ENCODE results near the gene RPL22.

Gene RPL22

DNA sequence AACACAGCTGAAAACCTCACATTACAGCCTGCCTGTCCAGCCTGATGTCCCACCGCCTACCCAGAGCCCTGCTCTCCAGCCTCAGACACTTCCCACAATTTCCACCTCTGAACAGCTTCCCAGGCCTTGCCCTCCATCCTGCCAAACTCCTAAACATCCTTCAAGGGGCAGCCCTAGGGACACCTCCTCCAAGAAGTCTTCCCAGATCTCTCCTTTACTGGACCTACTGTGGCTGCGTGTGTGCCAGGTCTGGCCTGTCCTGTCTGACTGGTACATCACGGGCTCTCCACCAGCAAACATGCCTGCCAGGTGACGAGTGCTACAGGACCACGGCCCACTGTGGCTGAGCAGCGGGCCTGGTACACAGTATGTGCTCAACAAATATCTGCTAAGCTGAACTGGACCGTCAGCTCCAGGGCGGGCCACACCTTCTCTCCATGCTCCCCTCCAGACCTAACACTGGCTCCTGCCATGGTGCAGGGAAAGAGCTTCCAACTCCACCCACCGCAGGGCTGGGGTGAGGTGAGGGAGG, 48.0 kb downstream of the RPL22 start:
- DNase-seq, result no peak

- no peak for DNase-seq
Observed at GRCh38 chr1:6150006-6150938, 49.1 kb downstream of the RPL22 start.

- DNase-seq, result no peak
Observed at GRCh38 chr1:6149597-6149996, 49.8 kb downstream of the RPL22 start.

DNA sequence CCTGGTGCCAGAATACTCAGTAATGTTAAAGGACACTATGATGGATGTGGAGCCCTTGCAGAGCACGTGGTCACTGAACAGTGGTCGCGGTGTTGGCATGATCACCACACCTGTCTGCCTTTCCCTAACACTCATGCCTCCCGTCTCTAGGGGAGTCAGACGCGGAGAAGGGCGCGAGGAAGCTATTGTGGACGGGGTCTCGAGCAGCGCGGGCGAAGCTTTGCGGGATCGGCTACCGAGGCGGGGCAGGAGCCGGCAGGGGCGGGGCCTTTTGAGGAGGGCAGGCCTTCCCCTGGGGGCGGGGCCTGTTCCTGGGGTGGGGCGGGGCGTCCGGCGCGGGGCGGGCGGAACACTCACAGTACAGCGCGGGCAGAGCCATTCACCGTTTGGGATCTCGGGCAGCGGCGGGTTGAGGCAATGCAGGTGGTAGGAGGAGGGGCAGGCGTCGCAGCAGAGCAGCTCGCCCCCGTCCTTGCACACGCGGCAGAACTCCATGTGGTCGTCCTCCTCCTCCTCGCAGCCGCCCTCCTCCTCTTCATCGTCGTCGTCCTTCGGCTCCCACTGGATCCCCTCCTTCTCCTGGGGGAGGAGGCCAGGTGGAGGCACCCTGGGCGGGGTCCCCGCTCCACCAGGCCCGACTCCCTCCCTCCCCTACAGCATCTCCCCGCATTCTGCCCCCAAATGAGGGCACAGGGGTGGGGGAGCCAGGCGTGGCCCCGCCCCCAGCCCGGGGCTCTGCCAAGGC, 50.7 kb downstream of the RPL22 start:
- peak; percentile 61 for DNase-seq

- no peak for DNase-seq
Observed at GRCh38 chr1:6145864-6146410, 53.5 kb downstream of the RPL22 start.

- peak; percentile 29 for DNase-seq
Observed at GRCh38 chr1:6145396-6145750, 54.0 kb downstream of the RPL22 start.

- peak; percentile 61 for DNase-seq
Observed at GRCh38 chr1:6144647-6145395, 54.6 kb downstream of the RPL22 start.

GRCh38 chr1:6144175-6144574, 55.2 kb downstream of the RPL22 start:
- no peak for DNase-seq

DNA sequence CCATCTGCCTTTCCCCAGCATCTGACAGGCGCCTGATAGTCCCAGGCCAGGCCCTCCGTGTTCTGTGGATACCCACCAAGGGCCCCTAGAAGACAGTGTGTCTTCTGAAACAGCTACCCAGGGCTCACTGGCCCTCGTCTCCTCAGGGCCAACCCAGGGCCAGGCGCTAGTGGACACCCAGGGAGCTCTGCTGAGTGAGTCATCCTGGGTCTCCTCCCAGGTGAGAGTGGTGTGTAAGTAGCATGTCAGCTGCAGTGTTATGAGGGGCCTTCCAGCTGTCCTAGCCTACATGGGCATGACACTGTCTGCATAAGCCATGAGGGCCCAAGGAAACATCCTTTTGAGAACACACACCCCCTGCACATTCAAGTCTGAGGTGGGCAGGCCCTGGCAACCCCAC, 56.0 kb downstream of the RPL22 start:
- DNase-seq, result no peak

DNA sequence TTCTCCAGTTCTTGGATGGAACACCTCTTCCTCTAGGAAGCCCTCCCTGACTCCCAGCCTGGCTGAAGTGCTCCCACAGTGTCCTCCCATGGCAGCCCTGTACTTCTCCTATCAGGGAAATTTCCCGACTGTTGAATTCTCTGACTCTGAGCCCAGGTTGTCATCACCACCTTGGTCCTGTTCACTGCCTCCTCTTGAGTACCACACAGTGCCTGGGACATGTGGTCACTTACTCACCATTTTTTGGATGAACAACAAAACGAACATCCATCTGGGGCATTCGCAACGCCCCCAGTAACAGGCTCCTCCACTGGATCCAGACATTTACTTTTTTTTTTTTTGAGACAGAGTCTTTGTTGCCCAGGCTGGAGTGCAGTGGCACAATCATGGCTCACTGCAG, 56.7 kb downstream of the RPL22 start:
- no peak for DNase-seq

DNA sequence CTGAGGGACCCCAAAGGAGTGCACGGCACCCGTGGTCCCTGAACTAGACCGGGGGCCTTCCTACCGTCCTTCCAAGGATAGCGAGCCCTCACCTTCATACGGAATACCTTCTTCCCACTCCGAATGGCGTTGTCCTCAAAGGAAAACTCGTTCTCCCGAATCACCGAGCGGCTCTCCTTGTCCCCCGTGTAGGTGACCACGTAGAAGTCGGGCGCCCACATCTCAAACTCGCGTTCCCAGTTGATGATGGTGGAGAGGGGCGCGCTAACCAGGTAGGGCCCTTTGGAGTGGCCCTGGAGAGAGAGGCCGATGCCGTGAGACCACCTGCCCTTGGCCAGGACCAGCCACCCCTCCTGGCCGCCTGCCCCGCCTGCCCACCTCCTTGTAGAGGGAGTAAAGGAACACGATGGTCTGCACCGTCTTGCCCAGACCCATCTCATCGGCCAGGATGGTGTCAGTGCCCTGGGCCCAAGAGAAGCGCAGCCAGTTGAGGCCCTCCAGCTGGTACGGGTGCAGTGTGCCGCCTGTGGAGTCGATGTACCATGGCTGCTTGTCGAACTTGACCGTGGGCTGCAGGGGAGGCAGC, 57.3 kb downstream of the RPL22 start:
- no peak for DNase-seq

DNA sequence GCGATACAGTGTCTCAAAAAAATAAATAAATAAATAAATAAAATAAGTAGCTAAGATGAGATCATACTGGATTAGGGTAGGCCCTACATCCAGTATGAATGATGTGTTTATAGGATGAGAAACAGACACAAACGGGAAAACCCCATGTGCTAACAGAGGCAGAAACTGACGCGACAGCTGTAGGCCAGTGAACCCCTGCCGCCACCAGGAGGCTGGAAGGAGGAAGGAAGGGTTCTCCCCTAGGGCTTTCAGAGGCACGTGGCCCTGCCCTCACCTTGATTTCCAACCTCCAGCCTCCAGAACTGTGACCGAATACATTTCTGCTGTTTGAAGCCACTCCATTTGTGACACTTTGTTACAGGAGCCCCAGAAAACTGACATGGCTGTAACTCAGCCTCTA, 57.8 kb downstream of the RPL22 start:
- DNase-seq, result no peak

DNA sequence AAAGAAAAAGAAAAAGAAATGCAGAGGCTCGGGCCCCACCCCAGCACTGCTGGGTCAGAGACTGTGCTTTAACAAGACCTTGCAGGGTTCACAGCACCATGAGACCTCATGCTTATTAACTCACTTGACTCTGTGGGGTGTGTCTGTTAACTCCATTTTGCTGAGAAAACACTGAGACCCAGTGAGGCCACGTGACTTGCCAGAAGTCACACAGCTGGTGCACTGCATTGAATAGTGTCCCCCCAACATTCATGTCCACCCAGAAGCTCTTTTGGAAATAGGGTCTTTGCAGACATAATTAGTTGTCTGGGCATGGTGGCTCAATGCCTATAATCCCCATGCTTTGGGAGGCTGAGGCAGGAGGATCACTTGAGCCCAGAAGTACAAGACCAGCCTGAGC, 59.0 kb downstream of the RPL22 start:
- DNase-seq, result no peak

DNA sequence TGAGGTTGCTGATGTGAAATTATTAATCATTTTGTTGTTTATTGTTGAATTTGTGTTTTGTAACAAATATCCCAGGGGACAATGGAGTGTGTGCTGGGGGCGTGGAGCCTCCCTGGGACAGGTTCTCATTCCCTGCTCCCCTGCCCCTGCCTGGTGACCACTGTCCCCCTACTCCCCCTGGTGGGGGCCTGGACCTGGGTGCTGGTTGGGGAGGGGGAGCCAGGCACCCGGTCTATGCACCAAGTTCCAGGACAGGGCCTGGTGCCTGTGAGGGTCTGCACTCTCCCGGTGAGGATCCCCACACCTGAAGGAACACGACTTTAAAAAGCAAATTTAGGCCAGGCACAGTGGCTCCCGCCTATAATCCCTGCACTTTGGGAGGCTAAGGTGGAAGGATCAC, 61.6 kb downstream of the RPL22 start:
- no peak for DNase-seq

- DNase-seq, result no peak
Observed at GRCh38 chr1:6136516-6137220, 62.7 kb downstream of the RPL22 start.

Measured in retina (tissue), 1 donor.